Measurements from ENCODE around the gene SLAMF9.

The SLAMF9 gene

GRCh38 chr1:159985473-159985872 is 31.4 kb upstream of the SLAMF9 start:
- no peak overlapping the region for H3K4me3 ChIP-seq (ENCODE audit: low read depth, low read length)
- no peak for TF ChIP-seq CTCF (IDR thresholded peaks at IDR 0.05; ENCODE audit: borderline replicate concordance, insufficient read depth, low read depth, low read length)

- no peak overlapping the region for H3K4me3 ChIP-seq (ENCODE audit: low read depth, low read length)
- TF ChIP-seq CTCF (IDR thresholded peaks at IDR 0.05; ENCODE audit: borderline replicate concordance, insufficient read depth, low read depth, low read length) = no peak
These were observed 29.6 kb upstream of the SLAMF9 start for GRCh38 chr1:159983681-159984080.

- H3K4me3 ChIP-seq (ENCODE audit: low read depth, low read length) = no peak overlapping the region
- TF ChIP-seq CTCF (IDR thresholded peaks at IDR 0.05; ENCODE audit: borderline replicate concordance, insufficient read depth, low read depth, low read length) = no peak
These were observed 28.2 kb upstream of the SLAMF9 start for GRCh38 chr1:159982280-159982679.

- no peak for TF ChIP-seq CTCF (IDR thresholded peaks at IDR 0.05; ENCODE audit: borderline replicate concordance, insufficient read depth, low read depth, low read length)
- no peak overlapping the region for H3K4me3 ChIP-seq (ENCODE audit: low read depth, low read length)
These were observed 27.5 kb upstream of the SLAMF9 start for GRCh38 chr1:159981351-159982055.

GRCh38 chr1:159980786-159981185 is 26.7 kb upstream of the SLAMF9 start:
- no peak for TF ChIP-seq CTCF (IDR thresholded peaks at IDR 0.05; ENCODE audit: borderline replicate concordance, insufficient read depth, low read depth, low read length)
- no peak overlapping the region for H3K4me3 ChIP-seq (ENCODE audit: low read depth, low read length)

- no peak for TF ChIP-seq CTCF (IDR thresholded peaks at IDR 0.05; ENCODE audit: borderline replicate concordance, insufficient read depth, low read depth, low read length)
- no peak overlapping the region for H3K4me3 ChIP-seq (ENCODE audit: low read depth, low read length)
These were observed 26.0 kb upstream of the SLAMF9 start for GRCh38 chr1:159980076-159980475.

GRCh38 chr1:159979257-159979656 is 25.2 kb upstream of the SLAMF9 start:
- H3K4me3 ChIP-seq (ENCODE audit: low read depth, low read length) = no peak overlapping the region
- no peak for TF ChIP-seq CTCF (IDR thresholded peaks at IDR 0.05; ENCODE audit: borderline replicate concordance, insufficient read depth, low read depth, low read length)
